OCI-LY3 (cell line): ENCODE data around the gene SPATS2.

Experiments
- CTCF ChIP-seq: fragments of 200-600, 300-600 bp; sonication (generic); IDR thresholded peaks from 2 replicates; pipeline ENCODE4 v1.5.1; 2014; ENCODE audit warnings: antibody characterized with exemption, low read length, low read depth
- EZH2phosphoT487 ChIP-seq: fragments of 200-600 bp; shearing (Covaris generic); IDR thresholded peaks from 2 replicates; pipeline ENCODE4 v1.6.1; 2018; ENCODE audit warnings: antibody characterized with exemption, mixed run types, low read depth

DNA sequence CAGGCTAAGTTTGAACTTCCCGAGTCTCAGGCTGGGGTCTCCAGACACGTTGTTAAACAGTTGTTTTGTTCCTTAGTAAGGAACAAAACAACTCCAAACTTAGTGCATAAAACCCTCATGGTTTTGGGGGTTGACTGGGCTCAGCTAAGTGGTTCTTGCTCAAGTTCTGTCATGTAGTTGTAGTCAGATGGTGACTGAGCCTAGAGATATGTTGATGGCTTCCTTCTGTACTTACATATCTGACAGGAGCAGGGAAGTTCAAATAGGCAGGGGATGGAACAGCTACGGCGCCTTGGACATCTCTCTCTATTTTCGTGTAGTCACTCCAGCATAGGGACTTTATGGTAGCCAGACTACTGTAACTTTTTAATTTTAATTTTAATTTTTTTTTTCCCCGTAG lies 45.7 kb downstream of the SPATS2 start:
- TF ChIP-seq CTCF = no peak
- TF ChIP-seq EZH2phosphoT487 = no peak
